Measurements from ENCODE around the gene MSI2.

The MSI2 gene

GRCh38 chr17:57243171-57243622, 13.1 kb upstream of the MSI2 start:
- TF ChIP-seq TCF12 (IDR thresholded peaks at IDR 0.05; ENCODE audit: low read depth) = no peak
- TF ChIP-seq TAF1 (IDR thresholded peaks at IDR 0.05; ENCODE audit: low read depth) = no peak
- TF ChIP-seq NFIC (IDR thresholded peaks at IDR 0.05) = no peak
- TF ChIP-seq CEBPB (IDR thresholded peaks at IDR 0.05) = no peak
- TF ChIP-seq MAX (IDR thresholded peaks at IDR 0.05) = 0 out of 2 replicates have a peak, but pooled peaks have one; percentile 7
- TF ChIP-seq EP300 (IDR thresholded peaks at IDR 0.05; ENCODE audit: borderline replicate concordance) = no peak
- TF ChIP-seq YY1 (IDR thresholded peaks at IDR 0.05; ENCODE audit: low read depth) = no peak
- TF ChIP-seq REST (IDR thresholded peaks at IDR 0.05; ENCODE audit: low read depth) = no peak
- TF ChIP-seq TEAD4 (IDR thresholded peaks at IDR 0.05) = peak; percentile 80
- TF ChIP-seq FOXM1 (IDR thresholded peaks at IDR 0.05; ENCODE audit: borderline replicate concordance, low read depth) = no peak
- TF ChIP-seq RAD21 (IDR thresholded peaks at IDR 0.05; ENCODE audit: low read depth) = peak; percentile 91
- no peak for TF ChIP-seq EGR1 (IDR thresholded peaks at IDR 0.05)
- TF ChIP-seq ZBTB7A (IDR thresholded peaks at IDR 0.05; ENCODE audit: low read depth) = no peak

- TF ChIP-seq USF1 (IDR thresholded peaks at IDR 0.05) = no peak
- no peak for TF ChIP-seq YY1 (IDR thresholded peaks at IDR 0.05; ENCODE audit: low read depth)
- TF ChIP-seq RAD21 (IDR thresholded peaks at IDR 0.05; ENCODE audit: low read depth) = no peak
- TF ChIP-seq NFIC (IDR thresholded peaks at IDR 0.05) = no peak
- no peak for TF ChIP-seq ZBTB7A (IDR thresholded peaks at IDR 0.05; ENCODE audit: low read depth)
- no peak for TF ChIP-seq TAF1 (IDR thresholded peaks at IDR 0.05; ENCODE audit: low read depth)
- no peak for TF ChIP-seq FOXM1 (IDR thresholded peaks at IDR 0.05; ENCODE audit: borderline replicate concordance, low read depth)
- no peak for TF ChIP-seq EGR1 (IDR thresholded peaks at IDR 0.05)
- no peak for TF ChIP-seq CEBPB (IDR thresholded peaks at IDR 0.05)
- TF ChIP-seq TCF12 (IDR thresholded peaks at IDR 0.05; ENCODE audit: low read depth) = no peak
- TF ChIP-seq CREB1 (IDR thresholded peaks at IDR 0.05; ENCODE audit: low read depth) = no peak
- TF ChIP-seq TEAD4 (IDR thresholded peaks at IDR 0.05) = no peak
- TF ChIP-seq MAX (IDR thresholded peaks at IDR 0.05) = no peak
- no peak for TF ChIP-seq EP300 (IDR thresholded peaks at IDR 0.05; ENCODE audit: borderline replicate concordance)
- no peak for TF ChIP-seq REST (IDR thresholded peaks at IDR 0.05; ENCODE audit: low read depth)
Measured at GRCh38 chr17:57245786-57246185, 10.5 kb upstream of the MSI2 start.

- TF ChIP-seq CREB1 (IDR thresholded peaks at IDR 0.05; ENCODE audit: low read depth) (no peak), TCF12 (IDR thresholded peaks at IDR 0.05; ENCODE audit: low read depth) (no peak), USF1 (IDR thresholded peaks at IDR 0.05) (no peak), CEBPB (IDR thresholded peaks at IDR 0.05) (no peak), RAD21 (IDR thresholded peaks at IDR 0.05; ENCODE audit: low read depth) (no peak), ZBTB7A (IDR thresholded peaks at IDR 0.05; ENCODE audit: low read depth) (no peak), REST (IDR thresholded peaks at IDR 0.05; ENCODE audit: low read depth) (no peak), TAF1 (IDR thresholded peaks at IDR 0.05; ENCODE audit: low read depth) (no peak)
Measured at GRCh38 chr17:57246257-57246656, 10.1 kb upstream of the MSI2 start.

- TF ChIP-seq TAF1 (IDR thresholded peaks at IDR 0.05; ENCODE audit: low read depth) = no peak
- TF ChIP-seq MAX (IDR thresholded peaks at IDR 0.05) = no peak
- no peak for TF ChIP-seq CEBPB (IDR thresholded peaks at IDR 0.05)
- no peak for TF ChIP-seq EP300 (IDR thresholded peaks at IDR 0.05; ENCODE audit: borderline replicate concordance)
- no peak for TF ChIP-seq CREB1 (IDR thresholded peaks at IDR 0.05; ENCODE audit: low read depth)
- no peak for TF ChIP-seq USF1 (IDR thresholded peaks at IDR 0.05)
- TF ChIP-seq YY1 (IDR thresholded peaks at IDR 0.05; ENCODE audit: low read depth) = no peak
- no peak for TF ChIP-seq REST (IDR thresholded peaks at IDR 0.05; ENCODE audit: low read depth)
- TF ChIP-seq FOXM1 (IDR thresholded peaks at IDR 0.05; ENCODE audit: borderline replicate concordance, low read depth) = no peak
- TF ChIP-seq EGR1 (IDR thresholded peaks at IDR 0.05) = no peak
- TF ChIP-seq TCF12 (IDR thresholded peaks at IDR 0.05; ENCODE audit: low read depth) = no peak
- TF ChIP-seq NFIC (IDR thresholded peaks at IDR 0.05) = no peak
- TF ChIP-seq TEAD4 (IDR thresholded peaks at IDR 0.05) = no peak
- no peak for TF ChIP-seq ZBTB7A (IDR thresholded peaks at IDR 0.05; ENCODE audit: low read depth)
- no peak for TF ChIP-seq RAD21 (IDR thresholded peaks at IDR 0.05; ENCODE audit: low read depth)
Measured at GRCh38 chr17:57247261-57247660, 9.1 kb upstream of the MSI2 start.

Data from Ishikawa (cell line).